HL-60 (cell line): ENCODE measurements around the gene CDC5L.

Experiments
- DNase-seq, 2 experiments: peaks; one replicate each; pipeline ENCODE4 v3.0.0-alpha.2; 2010 to 2020; ENCODE audit warnings: low read depth in 1 of 2, low spot score in 1 of 2
- H3K27ac ChIP-seq: fragments of 250-450 bp; sonication (Bioruptor Pico); replicated peaks from 2 replicates; pipeline ENCODE4 v1.5.1; 2020; ENCODE audit warnings: mild to moderate bottlenecking, moderate library complexity
- H3K27me3 ChIP-seq: fragments of 250-450 bp; sonication (Bioruptor Pico); 2 replicates; pipeline ENCODE4 v1.5.1; 2021; ENCODE audit warnings: mild to moderate bottlenecking, moderate library complexity; ENCODE audit not compliant: insufficient read depth, poor library complexity, severe bottlenecking
- H3K4me3 ChIP-seq: replicated peaks from 2 replicates; pipeline ENCODE4 v1.5.1; 2011; ENCODE audit warnings: mild to moderate bottlenecking, control low read depth, low read length; ENCODE audit not compliant: insufficient read depth
- GABPA ChIP-seq: IDR thresholded peaks from 2 replicates; pipeline ENCODE4 v1.6.1; 2012; ENCODE audit warnings: low read depth
- POLR2AphosphoS5 ChIP-seq: IDR thresholded peaks from 2 replicates; pipeline ENCODE4 v1.6.1; 2012; ENCODE audit warnings: low read depth
- REST ChIP-seq: IDR thresholded peaks from 2 replicates; pipeline ENCODE4 v1.6.1; 2012; ENCODE audit warnings: low read depth; ENCODE audit not compliant: insufficient replicate concordance
- SPI1 ChIP-seq: IDR thresholded peaks from 2 replicates; pipeline ENCODE4 v1.6.1; 2012; ENCODE audit warnings: low read depth, mild to moderate bottlenecking, borderline replicate concordance
- TF ChIP-seq, protein P1 (sequence below): IDR thresholded peaks from one replicate; pipeline ENCODE4 v1.5.1; 2011; ENCODE audit warnings: low read length, control low read depth, inconsistent platforms; ENCODE audit not compliant: insufficient read depth

Gene CDC5L

GRCh38 chr6:44409207-44409794, 21.8 kb downstream of the CDC5L start:
- TF ChIP-seq, protein P1, sequence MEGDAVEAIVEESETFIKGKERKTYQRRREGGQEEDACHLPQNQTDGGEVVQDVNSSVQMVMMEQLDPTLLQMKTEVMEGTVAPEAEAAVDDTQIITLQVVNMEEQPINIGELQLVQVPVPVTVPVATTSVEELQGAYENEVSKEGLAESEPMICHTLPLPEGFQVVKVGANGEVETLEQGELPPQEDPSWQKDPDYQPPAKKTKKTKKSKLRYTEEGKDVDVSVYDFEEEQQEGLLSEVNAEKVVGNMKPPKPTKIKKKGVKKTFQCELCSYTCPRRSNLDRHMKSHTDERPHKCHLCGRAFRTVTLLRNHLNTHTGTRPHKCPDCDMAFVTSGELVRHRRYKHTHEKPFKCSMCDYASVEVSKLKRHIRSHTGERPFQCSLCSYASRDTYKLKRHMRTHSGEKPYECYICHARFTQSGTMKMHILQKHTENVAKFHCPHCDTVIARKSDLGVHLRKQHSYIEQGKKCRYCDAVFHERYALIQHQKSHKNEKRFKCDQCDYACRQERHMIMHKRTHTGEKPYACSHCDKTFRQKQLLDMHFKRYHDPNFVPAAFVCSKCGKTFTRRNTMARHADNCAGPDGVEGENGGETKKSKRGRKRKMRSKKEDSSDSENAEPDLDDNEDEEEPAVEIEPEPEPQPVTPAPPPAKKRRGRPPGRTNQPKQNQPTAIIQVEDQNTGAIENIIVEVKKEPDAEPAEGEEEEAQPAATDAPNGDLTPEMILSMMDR: no peak
- TF ChIP-seq REST: no peak
- TF ChIP-seq POLR2AphosphoS5: no peak
- no peak for TF ChIP-seq SPI1
- no peak for TF ChIP-seq GABPA
- H3K4me3 ChIP-seq: no peak overlapping the region
- H3K27ac ChIP-seq: no peak overlapping the region
- no peak for DNase-seq
- H3K27me3 ChIP-seq: no peaks in the 10 kb centered on the region

GRCh38 chr6:44410363-44410762, 22.9 kb downstream of the CDC5L start:
- DNase-seq: no peak
- no peak overlapping the region for H3K4me3 ChIP-seq
- no peak overlapping the region for H3K27ac ChIP-seq
- TF ChIP-seq GABPA: no peak
- TF ChIP-seq, protein P1: no peak
- TF ChIP-seq SPI1: no peak
- no peak for TF ChIP-seq REST
- TF ChIP-seq POLR2AphosphoS5: no peak
- no peaks in the 10 kb centered on the region for H3K27me3 ChIP-seq

GRCh38 chr6:44411141-44411540, 23.6 kb downstream of the CDC5L start:
- no peak overlapping the region for H3K27ac ChIP-seq
- no peaks in the 10 kb centered on the region for H3K27me3 ChIP-seq
- H3K4me3 ChIP-seq: no peak overlapping the region
- DNase-seq: no peak
- TF ChIP-seq GABPA: no peak
- TF ChIP-seq POLR2AphosphoS5: no peak
- TF ChIP-seq REST: no peak
- no peak for TF ChIP-seq SPI1
- TF ChIP-seq, protein P1: no peak
